GM12878 (cell line): Measurements from ENCODE around the gene LRRC40. TPM values are rescaled to one million over a fixed set of nuclear protein-coding genes. Genes with fewer than 3 reads are reported as not detected.

ENCODE experiments used
- ATAC-seq: fragments of 200-7000 bp; cut with Tn5 transposase; 3 replicates; pipeline ENCODE4 v1.9.1; 2020; ENCODE audit warnings: mild to moderate bottlenecking, moderate library complexity
- BruUV-seq: library from RNA; stranded (reverse); fragments of 400-500 nt; replicated peaks from 2 replicates; lab custom pipeline; 2021; lab: Mats Ljungman, UMichigan
- CTCF ChIA-PET: fragments of 300-600 bp; sonication (Branson Sonifier 250); formaldehyde crosslinking; extraction: SDS; loops from one replicate; lab custom pipeline; 2021; ENCODE audit warnings: inconsistent platforms; lab: Yijun Ruan, JAX
- POLR2A ChIA-PET: fragments of 350-600 bp; formaldehyde crosslinking; extraction: SDS; loops from one replicate; lab custom pipeline; 2021; ENCODE audit warnings: inconsistent platforms; lab: Charles Lee
- RAD21 ChIA-PET: fragments of 300-600 bp; sonication (Branson Sonifier 250); formaldehyde crosslinking; loops from one replicate; lab custom pipeline; 2023; ENCODE audit warnings: antibody characterized with exemption; ENCODE audit not compliant: unreplicated experiment; lab: Charles Lee
- SMC1A ChIA-PET: fragments of 300-600 bp; sonication (Branson Sonifier 250); formaldehyde crosslinking; loops from one replicate; lab custom pipeline; 2023; ENCODE audit not compliant: unreplicated experiment, uncharacterized antibody; lab: Charles Lee
- DNase-seq: peaks from one replicate; pipeline ENCODE4 v3.0.0-alpha.2; 2011; ENCODE audit warnings: low read depth, low spot score
- FAIRE-seq: peaks from 3 replicates; lab custom pipeline; 2011; peaks lifted over from hg19 to GRCh38; lab: Jason Lieb, UNC
- H2AFZ ChIP-seq: 2 replicates; pipeline ENCODE4 v1.6.0; 2011; ENCODE audit warnings: low read depth, low read length, control low read depth; ENCODE audit not compliant: control insufficient read depth
- H3K27ac ChIP-seq: 2 replicates; pipeline ENCODE4 v1.5.1; 2011; ENCODE audit warnings: control low read depth; ENCODE audit not compliant: control insufficient read depth, insufficient read depth
- H3K27me3 ChIP-seq, 2 experiments: replicated peaks in 1 of 2; 2 replicates each; pipeline versions ENCODE4 v1.6.0 to v1.6.1; 2011; ENCODE audit warnings: low read length in 1 of 2; ENCODE audit not compliant: control insufficient read depth in 2 of 2, insufficient read depth in 2 of 2
- H3K36me3 ChIP-seq, 2 experiments: 2 replicates each; pipeline ENCODE4 v1.5.1; 2011; ENCODE audit warnings: low read length in 1 of 2; ENCODE audit not compliant: control insufficient read depth in 2 of 2, insufficient read depth in 2 of 2
- H3K4me1 ChIP-seq: 2 replicates; pipeline ENCODE4 v1.6.1; 2011; ENCODE audit warnings: mild to moderate bottlenecking, low read length, moderate library complexity, mixed read lengths; ENCODE audit not compliant: control insufficient read depth, insufficient read depth
- H3K4me2 ChIP-seq: 2 replicates; pipeline ENCODE4 v1.6.0; 2011; ENCODE audit warnings: control low read depth; ENCODE audit not compliant: control insufficient read depth, insufficient read depth
- H3K4me3 ChIP-seq: fragments of 200-600 bp; sonication (generic); 2 replicates; pipeline ENCODE4 v1.5.1; 2016
- H3K79me2 ChIP-seq: 2 replicates; pipeline ENCODE4 v1.6.0; 2011; ENCODE audit warnings: low read length; ENCODE audit not compliant: control insufficient read depth, insufficient read depth
- H3K9ac ChIP-seq: 2 replicates; pipeline ENCODE4 v1.8.0; 2011; ENCODE audit warnings: low read length, control low read depth, mixed read lengths; ENCODE audit not compliant: control insufficient read depth, insufficient read depth
- H3K9me3 ChIP-seq: replicated peaks from 3 replicates; pipeline ENCODE4 v1.5.1; 2011; ENCODE audit warnings: mild to moderate bottlenecking, low read length; ENCODE audit not compliant: control insufficient read depth, insufficient read depth
- H4K20me1 ChIP-seq: 2 replicates; pipeline ENCODE4 v1.6.0; 2011; ENCODE audit not compliant: control insufficient read depth, insufficient read depth
- E2F8 ChIP-seq: fragments of 450-650 bp; IDR thresholded peaks from 2 replicates; pipeline ENCODE4 v1.6.1; 2018; ENCODE audit warnings: mild to moderate bottlenecking, low read depth, moderate library complexity; ENCODE audit not compliant: partially characterized antibody
- KAT2A ChIP-seq: conservative IDR thresholded peaks from 2 replicates; pipeline ENCODE4 v1.6.1; 2011; ENCODE audit warnings: low read depth, low read length; ENCODE audit not compliant: control insufficient read depth
- MTA2 ChIP-seq: fragments of 450-650 bp; IDR thresholded peaks from 2 replicates; pipeline ENCODE4 v1.6.1; 2016; ENCODE audit warnings: low read depth, mild to moderate bottlenecking, moderate library complexity
- MYB ChIP-seq: fragments of 150-350 bp; IDR thresholded peaks from 2 replicates; pipeline ENCODE4 v1.6.1; 2014; ENCODE audit warnings: mild to moderate bottlenecking, low read depth, low read length, borderline replicate concordance
- NFIC ChIP-seq: IDR thresholded peaks from 2 replicates; pipeline ENCODE4 v1.6.1; 2012; ENCODE audit warnings: low read depth, mild to moderate bottlenecking, inconsistent platforms, low read length, moderate library complexity
- NFYA ChIP-seq: IDR thresholded peaks from 2 replicates; pipeline ENCODE4 v1.6.1; 2011; ENCODE audit warnings: low read depth, mild to moderate bottlenecking, low read length, improper control_type of control experiment, borderline replicate concordance
- YY1 ChIP-seq: IDR thresholded peaks from 2 replicates; pipeline ENCODE4 v1.6.1; 2011; ENCODE audit warnings: low read depth, mild to moderate bottlenecking, low read length
- ZNF207 ChIP-seq: fragments of 450-650 bp; IDR thresholded peaks from 2 replicates; pipeline ENCODE4 v1.6.1; 2014; ENCODE audit warnings: antibody characterized with exemption, mild to moderate bottlenecking, borderline replicate concordance
- ZNF24 ChIP-seq: fragments of 450-650 bp; IDR thresholded peaks from 2 replicates; pipeline ENCODE4 v1.6.1; 2017; ENCODE audit warnings: antibody characterized with exemption, mild to moderate bottlenecking
- ZNF592 ChIP-seq: fragments of 450-650 bp; IDR thresholded peaks from 2 replicates; pipeline ENCODE4 v1.6.1; 2017; ENCODE audit warnings: mild to moderate bottlenecking, moderate library complexity
- ZZZ3 ChIP-seq: IDR thresholded peaks from 2 replicates; pipeline ENCODE4 v1.6.1; 2011; ENCODE audit warnings: low read depth; ENCODE audit not compliant: control insufficient read depth, insufficient read length
- WGBS: methylation state at CpG from one replicate; pipeline ENCODE4 v1.1.6; 2016; ENCODE audit warnings: low lambda C conversion rate; ENCODE audit not compliant: insufficient replicate concordance, insufficient coverage; ENCODE audit errors: missing lambda C conversion rate; 5-methylcytosine and 5-hydroxymethylcytosine counted together
- in situ Hi-C: fragments of 300-500 bp; cut with MboI; formaldehyde crosslinking; loops from 9 replicates; pipeline ENCODE4 v1.14.3; 2018; ENCODE audit warnings: mixed read lengths
- intact Hi-C: fragments of 100-400 bp; cut with micrococcal nuclease; formaldehyde crosslinking; loops from one replicate; pipeline ENCODE4 v1.14.2; 2022; ENCODE audit not compliant: unreplicated experiment
- polyA plus RNA-seq, 11 experiments: library from polyadenylated mRNA; depleted of rRNA in 4 of 11; unstranded in 6 of 11; stranded (reverse) in 5 of 11; fragments of >200 nt; fragmentation: Nextera tagmentation in 4 of 11; fragmentation: Illumina TruSeq in 1 of 11; extraction: Ambion mirVana in 4 of 11; extraction: Trizol in 1 of 11; gene quantifications; 1 replicate in 1 of 11; 2 replicates in 10 of 11; pipeline versions ENCODE4 v1.2.1 to v1.2.3, GENCODE V29; 2011 to 2016; ENCODE audit warnings: inconsistent platforms in 2 of 11, missing spikeins in 2 of 11, low read depth in 1 of 11
- total RNA-seq, 4 experiments: library from RNA; depleted of rRNA in 3 of 4; stranded (reverse); fragments of >200 nt in 3 of 4; fragmentation: Illumina TruSeq in 1 of 4; extraction: Trizol in 1 of 4; gene quantifications; 2 replicates each; pipeline versions ENCODE4 v1.2.1 to v1.2.3, GENCODE V29; 2013 to 2021
- TF ChIP-seq, protein P1 (sequence below): fragments of 450-650 bp; conservative IDR thresholded peaks from 2 replicates; pipeline ENCODE4 v1.6.1; 2017; ENCODE audit warnings: mild to moderate bottlenecking, moderate library complexity
- TF ChIP-seq, protein P2 (sequence below): fragments of 450-650 bp; IDR thresholded peaks from 2 replicates; pipeline ENCODE4 v1.6.1; 2017; ENCODE audit warnings: low read depth, mild to moderate bottlenecking, moderate library complexity

The LRRC40 gene
- total and polyA plus RNA-seq, 10 of the 15 experiments (the other 5 are each of a cell fraction or from before 2014, with no cell fraction given), result 19.5 to 44.3 (median 30.9) TPM

GRCh38 chr1:70150444-70150843 is 54.9 kb downstream of the LRRC40 start:
- SMC1A ChIA-PET, result interaction anchor here (0.7 to 2.0 kb wide), 6 partner anchors 9 to 125 kb away, joined by 3 to 6 read pairs (median 4); no protein-coding TSS in a partner anchor
- Histone ChIP-seq H3K9ac (no peak overlapping the region), H3K4me2 (no peak overlapping the region), H2AFZ (no peak overlapping the region), H3K4me1 (no peaks in the 10 kb centered on the region), H3K27ac (no peak overlapping the region), H3K27me3 (no peaks in the 10 kb centered on the region), H3K4me3 (no peak overlapping the region), H4K20me1 (no peaks in the 10 kb centered on the region), H3K36me3 (no peaks in the 10 kb centered on the region; a peak in 1 of 4 replicates), H3K9me3 (no peaks in the 10 kb centered on the region), H3K79me2 (no peaks in the 10 kb centered on the region)
- 100% methylated on average over 1 of the region's 1 CpG for WGBS
- POLR2A ChIA-PET, result no interaction called here
- DNase-seq (no peak), FAIRE-seq (no peak), ATAC-seq (no peak)
- no TSS peak for BruUV-seq
- CTCF ChIA-PET, result interaction anchor here (0.8 to 1.6 kb wide), 3 partner anchors 17 to 337 kb away, joined by 3 to 5 read pairs (median 5); no protein-coding TSS in a partner anchor
- intact Hi-C loops, result no loop called here
- in situ Hi-C loops, result no loop called here
- RAD21 ChIA-PET, result no interaction called here
- TF ChIP-seq, protein P1, sequence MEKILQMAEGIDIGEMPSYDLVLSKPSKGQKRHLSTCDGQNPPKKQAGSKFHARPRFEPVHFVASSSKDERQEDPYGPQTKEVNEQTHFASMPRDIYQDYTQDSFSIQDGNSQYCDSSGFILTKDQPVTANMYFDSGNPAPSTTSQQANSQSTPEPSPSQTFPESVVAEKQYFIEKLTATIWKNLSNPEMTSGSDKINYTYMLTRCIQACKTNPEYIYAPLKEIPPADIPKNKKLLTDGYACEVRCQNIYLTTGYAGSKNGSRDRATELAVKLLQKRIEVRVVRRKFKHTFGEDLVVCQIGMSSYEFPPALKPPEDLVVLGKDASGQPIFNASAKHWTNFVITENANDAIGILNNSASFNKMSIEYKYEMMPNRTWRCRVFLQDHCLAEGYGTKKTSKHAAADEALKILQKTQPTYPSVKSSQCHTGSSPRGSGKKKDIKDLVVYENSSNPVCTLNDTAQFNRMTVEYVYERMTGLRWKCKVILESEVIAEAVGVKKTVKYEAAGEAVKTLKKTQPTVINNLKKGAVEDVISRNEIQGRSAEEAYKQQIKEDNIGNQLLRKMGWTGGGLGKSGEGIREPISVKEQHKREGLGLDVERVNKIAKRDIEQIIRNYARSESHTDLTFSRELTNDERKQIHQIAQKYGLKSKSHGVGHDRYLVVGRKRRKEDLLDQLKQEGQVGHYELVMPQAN, result no peak
- TF ChIP-seq ZZZ3, result no peak
- TF ChIP-seq NFIC, result no peak
- TF ChIP-seq ZNF592, result no peak
- TF ChIP-seq MTA2, result no peak
- TF ChIP-seq ZNF24, result no peak
- TF ChIP-seq KAT2A, result no peak
- TF ChIP-seq, protein P2, sequence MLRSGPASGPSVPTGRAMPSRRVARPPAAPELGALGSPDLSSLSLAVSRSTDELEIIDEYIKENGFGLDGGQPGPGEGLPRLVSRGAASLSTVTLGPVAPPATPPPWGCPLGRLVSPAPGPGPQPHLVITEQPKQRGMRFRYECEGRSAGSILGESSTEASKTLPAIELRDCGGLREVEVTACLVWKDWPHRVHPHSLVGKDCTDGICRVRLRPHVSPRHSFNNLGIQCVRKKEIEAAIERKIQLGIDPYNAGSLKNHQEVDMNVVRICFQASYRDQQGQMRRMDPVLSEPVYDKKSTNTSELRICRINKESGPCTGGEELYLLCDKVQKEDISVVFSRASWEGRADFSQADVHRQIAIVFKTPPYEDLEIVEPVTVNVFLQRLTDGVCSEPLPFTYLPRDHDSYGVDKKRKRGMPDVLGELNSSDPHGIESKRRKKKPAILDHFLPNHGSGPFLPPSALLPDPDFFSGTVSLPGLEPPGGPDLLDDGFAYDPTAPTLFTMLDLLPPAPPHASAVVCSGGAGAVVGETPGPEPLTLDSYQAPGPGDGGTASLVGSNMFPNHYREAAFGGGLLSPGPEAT, result no peak
- TF ChIP-seq NFYA, result no peak
- no peak for TF ChIP-seq E2F8
- TF ChIP-seq ZNF207, result no peak
- no peak for TF ChIP-seq MYB
- no peak for TF ChIP-seq YY1
